ENCODE results near the gene BMPR1A. TPM values are rescaled to one million over a fixed set of nuclear protein-coding genes. Genes with fewer than 3 reads are reported as not detected.
"Not testable (repeated sequence)": the region's sequence is repeated elsewhere in the genome, so short reads cannot be mapped to it uniquely, and the experiment has no call there.

Gene BMPR1A
- total RNA-seq, 1 donor from 2014 or later, result 11.8 TPM

DNA sequence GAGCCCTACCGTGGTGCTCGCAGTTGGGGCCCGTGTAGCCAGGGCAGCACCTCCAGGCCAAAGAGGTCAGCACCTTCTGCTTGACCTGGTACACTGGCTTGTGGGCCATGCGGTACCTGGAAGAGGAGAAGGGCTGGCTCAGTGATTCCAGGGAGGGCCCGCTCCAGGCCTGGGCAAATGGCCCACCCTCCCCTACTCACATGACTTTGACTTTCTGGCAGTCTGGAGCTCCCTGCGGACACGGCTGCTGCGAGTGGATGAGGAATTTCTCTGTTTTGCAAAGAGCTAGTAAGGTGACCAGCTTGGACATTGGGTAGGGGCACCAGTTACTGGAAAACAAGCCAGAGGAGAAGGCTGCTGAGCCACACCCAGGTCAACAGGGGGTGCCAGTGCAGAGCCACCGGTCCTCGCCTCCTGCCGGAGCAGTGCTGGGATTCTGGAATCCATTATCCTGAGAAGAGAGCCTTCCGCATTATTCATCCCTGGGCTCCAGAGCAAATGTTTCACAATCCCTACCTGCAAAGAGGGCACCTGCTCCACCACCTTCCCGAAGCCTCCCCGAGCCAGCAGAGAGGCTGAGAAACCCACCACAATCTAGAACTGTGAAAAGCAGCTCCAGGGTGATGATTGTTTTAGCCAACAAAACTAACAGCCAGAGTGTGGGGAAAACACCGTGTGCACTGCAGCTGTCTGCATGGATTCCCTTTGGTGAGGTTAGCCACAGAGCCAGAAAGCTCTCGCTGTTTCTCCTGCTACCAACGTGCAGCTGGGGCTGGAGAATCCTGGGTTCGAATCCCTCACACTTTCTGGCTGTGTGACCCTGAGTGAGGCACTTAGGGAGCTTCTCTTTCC, 189.2 kb downstream of the BMPR1A start:
- H3K4me1 Mint-ChIP-seq, result no peaks in the 10 kb centered on the region
- peaks cover 5% of the 10 kb centered on the region for H3K27me3 Mint-ChIP-seq
- H3K4me3 Mint-ChIP-seq, result no peak overlapping the region
- TF ChIP-seq, protein P1, sequence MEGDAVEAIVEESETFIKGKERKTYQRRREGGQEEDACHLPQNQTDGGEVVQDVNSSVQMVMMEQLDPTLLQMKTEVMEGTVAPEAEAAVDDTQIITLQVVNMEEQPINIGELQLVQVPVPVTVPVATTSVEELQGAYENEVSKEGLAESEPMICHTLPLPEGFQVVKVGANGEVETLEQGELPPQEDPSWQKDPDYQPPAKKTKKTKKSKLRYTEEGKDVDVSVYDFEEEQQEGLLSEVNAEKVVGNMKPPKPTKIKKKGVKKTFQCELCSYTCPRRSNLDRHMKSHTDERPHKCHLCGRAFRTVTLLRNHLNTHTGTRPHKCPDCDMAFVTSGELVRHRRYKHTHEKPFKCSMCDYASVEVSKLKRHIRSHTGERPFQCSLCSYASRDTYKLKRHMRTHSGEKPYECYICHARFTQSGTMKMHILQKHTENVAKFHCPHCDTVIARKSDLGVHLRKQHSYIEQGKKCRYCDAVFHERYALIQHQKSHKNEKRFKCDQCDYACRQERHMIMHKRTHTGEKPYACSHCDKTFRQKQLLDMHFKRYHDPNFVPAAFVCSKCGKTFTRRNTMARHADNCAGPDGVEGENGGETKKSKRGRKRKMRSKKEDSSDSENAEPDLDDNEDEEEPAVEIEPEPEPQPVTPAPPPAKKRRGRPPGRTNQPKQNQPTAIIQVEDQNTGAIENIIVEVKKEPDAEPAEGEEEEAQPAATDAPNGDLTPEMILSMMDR (IDR thresholded peaks at IDR 0.05), result no peak
- DNase-seq (no peak), ATAC-seq (ENCODE audit: low read depth) (no peak)
- no peak overlapping the region for H3K27ac Mint-ChIP-seq
- ChIA-PET CTCF (interaction anchor here (1.4 kb wide), 1 partner anchor 21 kb away, joined by 4 read pairs; no protein-coding TSS in a partner anchor), POLR2A (no interaction called here)
- no peaks in the 10 kb centered on the region for H3K36me3 Mint-ChIP-seq (ENCODE audit: low read depth)
- intact Hi-C loops (cut with micrococcal nuclease), result no loop called here
- no peaks in the 10 kb centered on the region for H3K9me3 Mint-ChIP-seq

DNA sequence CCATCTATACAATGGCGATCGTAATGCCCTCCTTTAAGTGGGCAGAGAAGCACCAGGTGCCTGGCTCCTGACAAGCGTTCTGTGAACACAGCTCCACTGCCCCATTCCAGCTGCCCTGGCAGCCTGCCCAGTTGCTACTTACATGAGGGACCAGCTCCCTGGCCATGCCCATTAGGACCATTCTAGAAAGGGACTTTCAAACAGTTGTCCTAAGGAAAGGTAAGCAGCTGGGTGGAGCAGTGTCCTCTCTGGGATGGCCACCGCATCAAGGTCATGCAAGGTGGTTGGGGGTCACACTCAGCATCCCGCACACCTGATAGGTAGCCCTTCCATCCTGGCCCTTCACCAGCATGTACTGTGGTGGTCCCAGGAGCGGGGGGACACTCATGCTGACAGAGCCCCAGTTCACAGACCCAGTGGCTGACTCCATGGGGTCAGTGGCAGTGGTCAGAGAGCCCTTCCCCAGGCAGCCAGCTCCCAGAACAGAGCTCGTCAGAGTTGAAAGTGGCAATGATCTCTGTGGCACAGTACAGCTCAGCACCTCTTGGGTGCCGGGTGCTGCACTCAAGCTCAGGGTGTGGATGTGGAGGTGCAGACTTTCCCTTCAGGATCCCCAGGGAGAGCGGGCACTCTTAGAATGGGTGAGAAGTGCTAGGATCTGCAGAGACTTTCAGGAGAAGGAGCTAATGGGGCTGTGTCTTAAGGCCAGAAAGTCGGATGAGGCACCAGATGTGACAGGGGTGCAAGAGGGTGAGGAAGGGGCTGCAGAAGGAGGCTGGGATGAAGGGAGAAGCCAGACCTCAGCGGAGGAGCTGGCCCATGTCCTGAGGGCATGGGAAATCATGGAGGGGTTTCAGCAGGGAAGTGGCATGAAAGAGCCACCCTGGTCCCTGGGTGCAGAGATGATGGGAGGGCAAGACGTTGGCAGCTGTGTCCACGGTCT, 190.1 kb downstream of the BMPR1A start:
- DNase-seq, result no peak
- TF ChIP-seq, protein P1 (IDR thresholded peaks at IDR 0.05), result no peak
- POLR2A ChIA-PET, result no interaction called here
- Mint-ChIP-seq H3K27ac (no peak overlapping the region), H3K9me3 (no peaks in the 10 kb centered on the region), H3K4me1 (no peaks in the 10 kb centered on the region), H3K4me3 (no peak overlapping the region), H3K36me3 (ENCODE audit: low read depth) (no peaks in the 10 kb centered on the region), H3K27me3 (peaks cover 5% of the 10 kb centered on the region)
- CTCF ChIA-PET, result interaction anchor here (1.4 kb wide), 1 partner anchor 20 kb away, joined by 4 read pairs; no protein-coding TSS in a partner anchor
- intact Hi-C loops (cut with micrococcal nuclease), result no loop called here
- no peak for ATAC-seq (ENCODE audit: low read depth)

DNA sequence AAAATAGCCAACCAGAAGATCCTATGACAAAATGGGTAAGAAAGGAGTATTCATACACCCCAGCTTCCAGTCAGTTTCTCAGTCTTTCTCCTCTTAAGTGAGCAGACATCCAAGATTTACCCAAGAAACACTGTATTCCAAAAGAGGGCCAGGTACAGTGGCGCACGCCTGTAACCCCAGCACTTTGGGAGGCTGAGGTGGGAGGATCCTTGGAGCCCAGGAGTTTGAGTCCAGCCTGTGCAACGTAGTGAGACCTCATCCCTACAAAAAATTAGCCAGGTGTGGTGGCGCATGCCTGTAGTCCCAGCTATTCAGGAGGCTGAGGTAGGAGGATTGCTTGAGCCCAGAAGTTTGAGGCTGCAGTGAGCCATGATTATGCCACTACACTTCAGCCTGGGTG, 191.4 kb downstream of the BMPR1A start:
- POLR2A ChIA-PET; H3K27me3 Mint-ChIP-seq; H3K4me3 Mint-ChIP-seq; H3K4me1 Mint-ChIP-seq; DNase-seq; intact Hi-C loops (cut with micrococcal nuclease); H3K27ac Mint-ChIP-seq; H3K36me3 Mint-ChIP-seq (ENCODE audit: low read depth); ATAC-seq (ENCODE audit: low read depth); H3K9me3 Mint-ChIP-seq: not testable (repeated sequence)
- CTCF ChIA-PET, result interaction anchor here (0.6 kb wide), 1 partner anchor 201 kb away, joined by 5 read pairs; no protein-coding TSS in a partner anchor

DNA sequence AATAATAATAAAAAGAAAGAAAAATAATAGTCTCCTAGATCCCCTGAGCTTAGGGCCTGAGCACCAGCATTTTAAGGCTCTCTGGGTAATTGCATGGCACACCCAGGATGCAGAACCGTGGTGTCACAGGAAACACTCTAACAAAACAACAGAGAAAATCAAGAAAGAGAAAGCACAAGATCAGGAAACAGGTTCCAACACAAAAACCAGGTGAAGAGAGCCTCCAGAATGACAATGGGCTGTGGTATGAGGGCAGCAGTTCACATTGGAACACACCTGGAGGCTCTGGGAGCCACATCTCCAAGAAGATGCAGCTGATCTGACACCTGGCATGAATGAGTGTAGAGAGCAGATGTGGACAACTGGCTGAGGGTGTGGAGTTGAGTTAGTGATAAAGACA, 193.9 kb downstream of the BMPR1A start:
- DNase-seq, result no peak
- intact Hi-C loops (cut with micrococcal nuclease), result no loop called here
- Mint-ChIP-seq H3K27me3 (peaks cover 5% of the 10 kb centered on the region), H3K4me3 (no peak overlapping the region), H3K27ac (no peak overlapping the region), H3K36me3 (ENCODE audit: low read depth) (no peaks in the 10 kb centered on the region), H3K4me1 (no peaks in the 10 kb centered on the region), H3K9me3 (peaks cover 10% of the 10 kb centered on the region)
- ChIA-PET POLR2A (no interaction called here), CTCF (no interaction called here)
- TF ChIP-seq, protein P1 (IDR thresholded peaks at IDR 0.05), result no peak
- ATAC-seq (ENCODE audit: low read depth), result no peak

DNA sequence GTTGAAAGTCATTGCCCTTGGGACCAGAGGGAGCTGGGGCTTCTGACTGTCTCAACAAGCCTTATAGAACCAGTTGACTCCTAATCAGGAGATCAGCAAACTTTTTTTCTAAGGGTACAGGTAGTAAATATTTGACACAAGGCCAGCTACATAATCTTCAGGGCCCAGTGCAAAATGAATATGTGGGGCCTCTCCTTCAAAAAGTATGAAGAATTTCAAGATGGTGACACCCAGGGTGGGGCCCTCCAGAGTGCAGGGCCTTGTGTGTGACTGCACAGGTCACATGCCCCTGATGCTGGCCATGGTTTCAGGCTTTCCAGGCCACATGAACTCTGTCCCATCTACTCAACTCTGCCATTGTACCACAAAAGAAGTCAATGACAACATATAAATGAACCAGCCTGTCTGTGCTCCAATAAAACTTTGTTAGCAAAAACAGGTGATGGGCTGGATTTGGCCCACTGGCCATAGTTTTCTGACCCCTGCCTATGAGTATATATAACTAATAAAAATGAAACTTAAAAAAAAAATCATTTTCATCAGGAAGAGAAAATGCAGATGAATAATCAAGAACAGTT, 194.9 kb downstream of the BMPR1A start:
- Mint-ChIP-seq H3K4me3 (no peak overlapping the region), H3K4me1 (no peaks in the 10 kb centered on the region), H3K27me3 (peaks cover 5% of the 10 kb centered on the region), H3K36me3 (ENCODE audit: low read depth) (no peaks in the 10 kb centered on the region), H3K27ac (no peak overlapping the region), H3K9me3 (peaks cover 10% of the 10 kb centered on the region)
- intact Hi-C loops (cut with micrococcal nuclease), result no loop called here
- ChIA-PET POLR2A (no interaction called here), CTCF (no interaction called here)
- no peak for ATAC-seq (ENCODE audit: low read depth)
- DNase-seq, result no peak
- TF ChIP-seq, protein P1 (IDR thresholded peaks at IDR 0.05), result no peak

All from activated B cell treated with CpG ODN at 0.5 μM for 24 hours (primary cell).